ENCODE measurements around the gene TERT.
"Not testable (repeated sequence)": the region's sequence is repeated elsewhere in the genome, so short reads cannot be mapped to it uniquely, and the experiment has no call there.

The TERT gene

DNA sequence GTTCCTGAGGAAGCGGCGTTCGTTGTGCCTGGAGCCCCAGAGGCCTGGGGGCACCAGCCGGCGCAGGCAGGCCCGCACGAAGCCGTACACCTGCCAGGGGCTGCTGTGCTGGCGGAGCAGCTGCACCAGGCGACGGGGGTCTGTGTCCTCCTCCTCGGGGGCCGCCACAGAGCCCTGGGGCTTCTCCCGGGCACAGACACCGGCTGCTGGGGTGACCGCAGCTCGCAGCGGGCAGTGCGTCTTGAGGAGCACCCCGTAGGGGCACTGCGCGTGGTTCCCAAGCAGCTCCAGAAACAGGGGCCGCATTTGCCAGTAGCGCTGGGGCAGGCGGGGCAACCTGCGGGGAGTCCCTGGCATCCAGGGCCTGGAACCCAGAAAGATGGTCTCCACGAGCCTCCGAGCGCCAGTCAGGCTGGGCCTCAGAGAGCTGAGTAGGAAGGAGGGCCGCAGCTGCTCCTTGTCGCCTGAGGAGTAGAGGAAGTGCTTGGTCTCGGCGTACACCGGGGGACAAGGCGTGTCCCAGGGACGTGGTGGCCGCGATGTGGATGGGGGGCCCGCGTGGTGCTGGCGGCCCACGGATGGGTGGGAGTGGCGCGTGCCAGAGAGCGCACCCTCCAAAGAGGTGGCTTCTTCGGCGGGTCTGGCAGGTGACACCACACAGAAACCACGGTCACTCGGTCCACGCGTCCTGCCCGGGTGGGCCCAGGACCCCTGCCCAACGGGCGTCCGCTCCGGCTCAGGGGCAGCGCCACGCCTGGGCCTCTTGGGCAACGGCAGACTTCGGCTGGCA, 1.3 kb downstream of the TERT start:
- DNase-seq: no peak

DNA sequence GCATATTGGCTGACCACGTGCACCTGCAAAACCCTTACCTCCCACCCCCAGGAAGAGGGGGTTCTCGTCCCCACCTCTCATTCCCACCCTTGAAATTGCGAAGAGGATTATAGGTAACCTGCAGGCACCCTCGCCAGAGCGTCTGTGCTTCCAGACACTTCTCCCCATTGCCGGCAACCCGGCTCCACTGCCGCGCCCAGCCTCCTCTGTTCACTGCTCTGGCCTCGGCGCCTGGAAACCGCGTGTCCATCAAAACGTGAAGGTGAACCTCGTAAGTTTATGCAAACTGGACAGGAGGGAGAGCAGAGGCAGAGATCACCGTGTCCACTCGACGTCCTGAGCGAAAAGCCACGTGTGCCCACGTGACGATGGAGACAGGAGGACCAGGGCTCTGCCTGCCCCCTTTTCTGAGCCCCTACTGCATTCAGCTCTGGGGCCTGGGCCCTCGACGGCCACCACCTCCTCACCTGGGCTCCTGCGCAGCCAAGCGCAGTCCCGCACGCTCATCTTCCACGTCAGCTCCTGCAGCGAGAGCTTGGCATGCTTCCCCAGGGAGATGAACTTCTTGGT, 1.9 kb downstream of the TERT start:
- no peak for DNase-seq

DNA sequence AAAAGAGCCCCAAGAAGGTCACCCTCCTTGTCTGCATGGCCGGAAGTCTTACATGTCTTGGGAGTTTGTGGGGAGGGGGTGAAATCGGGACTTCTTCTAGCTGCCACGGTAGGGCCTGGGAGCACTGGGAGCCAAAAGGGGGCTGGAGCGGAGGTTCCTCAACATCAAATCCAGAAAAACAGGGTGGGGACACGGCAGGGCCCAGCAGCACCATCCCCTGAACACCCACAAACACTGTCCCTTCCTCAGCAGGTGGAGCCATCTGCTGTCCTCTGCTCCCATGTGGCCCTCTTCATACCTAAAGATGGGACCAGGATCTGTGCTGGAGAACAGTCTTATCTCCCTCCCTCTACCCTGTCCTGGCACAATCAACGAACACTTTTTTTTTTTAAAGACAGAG, 2.7 kb downstream of the TERT start:
- no peak for DNase-seq

DNA sequence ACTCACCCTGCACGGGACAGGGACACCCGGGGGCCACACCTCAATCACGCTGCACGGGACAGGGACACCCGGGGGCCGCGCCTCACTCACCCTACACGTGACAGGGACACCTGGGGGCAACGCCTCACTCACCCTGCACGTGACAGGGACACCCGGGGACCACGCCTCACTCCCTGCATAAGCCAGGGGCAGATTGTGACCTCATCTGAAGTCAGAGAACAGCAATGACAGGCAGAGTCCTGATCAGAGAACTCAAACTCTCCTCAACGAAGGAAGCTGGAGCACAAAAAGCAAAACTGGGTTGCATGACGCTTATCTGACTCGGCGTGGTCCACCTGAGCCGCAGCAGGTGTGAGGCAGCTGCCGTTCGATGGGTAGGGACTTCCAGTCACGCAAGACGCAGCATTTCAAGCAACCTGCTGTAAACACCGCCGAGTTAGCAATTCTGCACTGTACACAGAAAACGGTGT, 3.2 kb downstream of the TERT start:
- DNase-seq: no peak

DNA sequence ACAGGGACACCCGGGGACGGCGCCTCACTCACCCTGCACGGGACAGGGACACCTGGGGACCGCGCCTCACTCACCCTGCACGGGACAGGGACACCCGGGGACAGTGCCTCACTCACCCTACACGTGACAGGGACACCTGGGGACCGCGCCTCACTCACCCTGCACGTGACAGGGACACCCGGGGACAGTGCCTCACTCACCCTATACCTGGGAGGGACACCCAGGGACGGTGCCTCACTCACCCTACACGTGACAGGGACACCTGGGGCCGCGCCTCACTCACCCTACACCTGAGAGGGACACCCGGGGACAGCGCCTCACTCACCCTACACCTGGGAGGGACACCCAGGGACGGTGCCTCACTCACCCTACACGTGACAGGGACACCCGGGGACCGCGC, 3.9 kb downstream of the TERT start:
- not testable (repeated sequence) for DNase-seq

DNA sequence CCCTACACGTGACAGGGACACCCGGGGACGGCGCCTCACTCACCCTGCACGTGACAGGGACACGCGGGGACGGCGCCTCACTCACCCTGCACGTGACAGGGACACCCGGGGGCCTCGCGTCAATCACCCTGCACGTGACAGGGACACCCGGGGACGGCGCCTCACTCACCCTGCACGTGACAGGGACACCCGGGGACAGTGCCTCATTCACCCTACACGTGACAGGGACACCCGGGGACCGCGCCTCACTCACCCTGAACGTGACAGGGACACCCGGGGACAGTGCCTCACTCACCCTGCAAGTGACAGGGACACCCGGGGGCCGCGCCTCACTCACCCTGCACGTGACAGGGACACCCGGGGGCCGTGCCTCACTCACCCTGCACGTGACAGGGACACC, 5.3 kb downstream of the TERT start:
- DNase-seq: not testable (repeated sequence)

DNA sequence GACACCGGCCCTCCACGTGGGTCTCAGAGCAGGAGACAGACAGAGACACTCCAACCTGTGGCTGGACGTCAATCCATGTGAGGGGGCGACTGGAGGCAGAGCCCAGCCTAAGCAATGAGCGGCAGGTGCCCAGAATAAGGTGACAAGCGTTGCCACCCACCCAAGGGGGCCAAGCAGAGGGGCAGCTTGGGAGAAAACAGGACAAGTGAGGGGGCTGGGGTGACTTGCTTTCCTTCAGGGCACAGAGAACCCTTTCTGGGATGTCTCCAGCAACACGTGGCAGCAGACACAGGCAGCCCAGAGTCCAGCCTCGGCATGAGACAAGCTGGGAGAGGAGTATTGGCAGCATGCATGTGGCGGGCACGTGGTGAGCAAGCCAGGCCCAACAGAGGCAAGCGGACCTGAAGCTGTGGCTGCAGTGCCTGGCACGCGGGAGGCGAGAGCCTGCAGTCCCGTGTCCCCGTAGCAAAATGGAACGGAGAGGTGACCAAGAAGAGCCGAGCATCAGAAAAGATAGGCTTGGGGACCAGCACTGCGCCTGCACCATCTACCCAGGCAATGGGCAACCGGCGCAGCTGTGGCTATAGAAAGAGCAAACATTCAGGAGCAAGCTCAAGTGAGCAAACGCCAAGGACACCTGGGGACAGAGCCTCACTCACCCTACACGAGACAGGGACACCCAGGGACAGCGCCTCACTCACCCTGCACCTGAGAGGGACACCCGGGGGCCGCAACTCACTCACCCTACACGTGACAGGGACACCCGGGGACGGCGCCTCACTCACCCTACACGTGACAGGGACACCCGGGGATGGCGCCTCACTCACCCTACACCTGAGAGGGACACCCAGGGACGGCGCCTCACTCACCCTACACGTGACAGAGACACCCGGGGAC, 6.2 kb downstream of the TERT start:
- no peak for DNase-seq

DNA sequence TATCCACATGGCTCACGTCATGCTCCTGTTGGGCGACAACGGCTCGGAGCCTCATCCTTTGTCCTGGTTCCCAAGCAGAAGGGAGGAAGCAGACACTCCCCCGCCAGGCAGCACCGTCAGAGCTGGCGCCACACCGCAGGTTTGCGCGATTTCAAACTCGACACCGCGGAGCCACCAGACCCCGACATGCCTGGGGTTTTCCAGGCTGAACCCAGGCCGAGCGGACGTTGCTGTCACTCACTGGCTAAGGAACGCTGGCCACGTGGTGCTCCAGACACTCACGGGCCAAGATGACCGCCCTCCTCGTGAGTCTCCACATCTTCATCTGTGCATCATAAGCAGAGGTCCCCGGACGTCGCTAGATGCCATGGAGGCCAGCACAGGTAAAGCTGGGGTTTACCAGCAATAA, 9.0 kb downstream of the TERT start:
- DNase-seq: no peak

DNA sequence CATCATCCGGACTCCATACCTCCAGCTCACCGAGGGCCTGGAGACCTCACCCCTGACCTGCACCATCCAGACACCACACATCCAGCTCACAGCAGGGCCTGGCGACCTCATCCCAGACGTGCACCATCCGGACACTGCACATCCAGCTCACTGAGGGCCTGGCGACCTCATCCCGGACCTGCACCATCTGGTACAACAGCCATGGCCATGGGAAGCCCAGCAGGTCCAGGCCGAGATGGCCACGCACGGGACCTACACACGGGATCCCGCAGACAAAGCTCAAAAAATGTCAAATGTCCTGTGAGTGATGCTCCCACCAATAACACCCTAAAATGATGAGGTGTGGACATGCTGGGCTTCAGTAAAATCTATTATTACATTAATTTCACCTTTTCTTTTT, 9.7 kb downstream of the TERT start:
- no peak for DNase-seq

DNA sequence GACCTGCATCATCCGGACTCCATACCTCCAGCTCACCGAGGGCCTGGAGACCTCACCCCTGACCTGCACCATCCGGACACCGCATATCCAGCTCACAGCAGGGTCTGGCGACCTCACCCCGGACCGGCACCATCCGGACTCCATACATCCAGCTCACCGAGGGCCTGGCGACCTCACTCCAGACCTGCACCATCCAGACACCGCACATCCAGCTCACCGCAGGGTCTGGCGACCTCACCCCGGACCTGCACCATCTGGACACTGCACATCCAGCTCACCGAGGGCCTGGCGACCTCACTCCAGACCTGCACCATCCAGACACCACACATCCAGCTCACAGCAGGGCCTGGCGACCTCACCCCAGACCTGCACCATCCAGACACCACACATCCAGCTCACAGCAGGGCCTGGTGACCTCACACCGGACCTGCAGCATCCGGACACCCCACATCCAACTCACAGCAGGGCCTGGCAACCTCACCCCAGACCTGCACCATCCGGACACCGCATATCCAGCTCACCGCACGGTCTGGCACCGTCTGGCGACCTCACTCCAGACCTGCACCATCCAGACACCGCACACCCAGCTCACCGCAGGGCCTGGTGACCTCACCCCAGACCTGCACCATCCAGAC, 10.4 kb downstream of the TERT start:
- not testable (repeated sequence) for DNase-seq

DNA sequence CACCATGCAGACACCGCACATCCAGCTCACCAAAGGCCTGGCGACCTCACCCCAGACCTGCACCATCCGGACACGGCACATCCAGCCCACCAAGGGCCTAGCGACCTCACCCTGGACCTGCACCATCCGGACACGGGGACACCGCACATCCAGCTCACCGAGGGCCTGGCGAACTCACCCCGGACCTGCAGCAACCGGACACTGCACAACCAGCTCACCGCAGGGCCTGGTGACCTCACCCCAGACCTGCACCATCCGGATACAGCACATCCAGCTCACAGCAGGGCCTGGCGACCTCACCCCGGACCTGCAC, 11.2 kb downstream of the TERT start:
- DNase-seq: not testable (repeated sequence)

DNA sequence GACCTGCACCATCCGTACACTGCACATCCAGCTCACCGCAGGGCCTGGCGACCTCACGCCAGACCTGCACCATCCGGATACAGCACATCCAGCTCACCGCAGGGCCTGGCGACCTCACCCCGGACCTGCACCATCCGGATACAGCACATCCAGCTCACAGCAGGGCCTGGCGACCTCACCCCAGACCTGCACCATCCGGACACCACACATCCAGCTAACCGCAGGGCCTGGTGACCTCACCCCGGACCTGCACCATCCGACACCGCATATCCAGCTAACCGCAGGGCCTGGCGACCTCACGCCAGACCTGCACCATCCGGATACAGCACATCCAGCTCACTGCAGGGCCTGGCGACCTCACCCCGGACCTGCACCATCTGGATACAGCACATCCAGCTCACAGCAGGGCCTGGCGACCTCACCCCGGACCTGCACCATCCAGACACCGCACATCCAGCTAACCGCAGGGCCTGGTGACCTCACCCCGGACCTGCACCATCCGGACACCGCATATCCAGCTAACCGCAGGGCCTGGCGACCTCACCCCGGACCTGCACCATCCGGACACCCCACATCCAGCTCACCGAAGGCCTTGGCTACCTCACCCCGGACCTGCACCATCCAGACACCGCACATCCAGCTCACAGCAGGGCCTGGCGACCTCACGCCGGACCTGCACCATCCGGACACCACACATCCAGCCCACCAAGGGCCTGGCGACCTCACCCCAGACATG, 11.7 kb downstream of the TERT start:
- not testable (repeated sequence) for DNase-seq

DNA sequence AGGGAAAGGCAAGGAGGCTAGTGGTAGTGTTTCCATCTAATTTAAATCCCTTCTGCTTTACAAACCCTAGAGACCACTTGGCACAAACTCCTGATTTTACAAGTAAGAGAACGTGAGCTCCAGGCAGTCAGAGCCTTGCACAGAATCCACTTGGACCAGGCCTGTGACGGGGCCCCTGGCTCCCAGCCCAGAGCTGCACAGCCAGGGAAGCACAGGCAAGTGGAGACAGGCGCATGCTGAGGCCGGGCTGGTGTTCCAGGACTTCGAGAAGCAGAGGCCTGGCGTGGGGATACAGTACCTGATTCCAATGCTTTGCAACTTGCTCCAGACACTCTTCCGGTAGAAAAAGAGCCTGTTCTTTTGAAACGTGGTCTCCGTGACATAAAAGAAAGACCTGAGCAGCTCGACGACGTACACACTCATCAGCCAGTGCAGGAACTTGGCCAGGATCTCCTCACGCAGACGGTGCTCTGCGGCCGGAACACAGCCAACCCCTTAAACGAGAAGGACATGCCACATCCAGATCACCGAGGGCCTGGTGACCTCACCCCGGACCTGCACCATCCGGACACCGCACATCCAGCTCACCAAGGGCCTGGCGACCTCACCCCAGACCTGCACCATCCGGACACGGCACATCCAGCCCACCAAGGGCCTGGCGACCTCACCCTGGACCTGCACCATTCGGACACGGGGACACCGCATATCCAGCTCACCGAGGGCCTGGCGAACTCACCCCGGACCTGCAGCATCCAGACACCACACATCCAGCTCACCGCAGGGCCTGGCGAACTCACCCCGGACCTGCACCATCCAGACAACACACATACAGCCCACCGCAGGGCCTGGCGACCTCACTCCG, 12.5 kb downstream of the TERT start:
- DNase-seq: peak in 1 of 2 experiments; percentile 77

DNA sequence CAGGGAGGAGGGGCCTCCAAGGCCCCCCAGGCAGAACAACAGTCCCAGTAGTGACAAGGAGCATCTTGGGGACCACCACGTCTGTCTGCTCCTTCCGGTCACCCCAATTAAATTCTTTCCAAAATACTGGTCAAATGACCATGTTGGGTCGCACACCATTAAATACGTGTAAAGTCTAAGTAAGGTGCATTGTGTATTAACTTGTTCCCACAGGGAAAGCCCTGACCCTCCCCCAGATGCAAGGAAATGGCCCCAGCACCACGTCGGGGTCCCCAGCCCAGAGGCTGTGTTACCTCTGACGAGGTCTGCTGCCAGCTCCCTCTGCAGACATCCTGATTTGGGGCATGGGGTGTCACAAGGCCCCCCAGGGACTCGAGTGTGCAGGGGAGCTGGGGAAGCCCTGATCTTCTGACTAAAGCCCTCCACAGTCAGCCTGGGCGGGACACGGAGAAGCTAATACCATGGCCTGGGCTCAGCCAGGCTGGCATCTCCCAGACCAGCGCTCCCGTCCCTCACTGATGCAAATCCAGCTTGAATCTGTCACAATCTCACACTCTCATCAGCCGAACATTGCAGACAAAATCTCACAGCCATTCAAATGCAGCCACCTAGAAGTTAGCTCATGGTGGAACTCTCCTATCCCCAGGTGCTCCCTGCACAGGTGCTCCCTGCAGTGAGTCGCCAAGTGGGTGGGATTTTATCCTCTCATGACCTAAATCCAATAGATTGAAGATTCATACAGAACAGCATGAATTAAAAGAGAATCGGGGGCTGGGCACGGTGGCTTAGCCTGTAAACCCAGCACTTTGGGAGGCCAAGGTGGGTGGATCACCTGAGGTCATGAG, 13.6 kb downstream of the TERT start:
- DNase-seq: no peak

DNA sequence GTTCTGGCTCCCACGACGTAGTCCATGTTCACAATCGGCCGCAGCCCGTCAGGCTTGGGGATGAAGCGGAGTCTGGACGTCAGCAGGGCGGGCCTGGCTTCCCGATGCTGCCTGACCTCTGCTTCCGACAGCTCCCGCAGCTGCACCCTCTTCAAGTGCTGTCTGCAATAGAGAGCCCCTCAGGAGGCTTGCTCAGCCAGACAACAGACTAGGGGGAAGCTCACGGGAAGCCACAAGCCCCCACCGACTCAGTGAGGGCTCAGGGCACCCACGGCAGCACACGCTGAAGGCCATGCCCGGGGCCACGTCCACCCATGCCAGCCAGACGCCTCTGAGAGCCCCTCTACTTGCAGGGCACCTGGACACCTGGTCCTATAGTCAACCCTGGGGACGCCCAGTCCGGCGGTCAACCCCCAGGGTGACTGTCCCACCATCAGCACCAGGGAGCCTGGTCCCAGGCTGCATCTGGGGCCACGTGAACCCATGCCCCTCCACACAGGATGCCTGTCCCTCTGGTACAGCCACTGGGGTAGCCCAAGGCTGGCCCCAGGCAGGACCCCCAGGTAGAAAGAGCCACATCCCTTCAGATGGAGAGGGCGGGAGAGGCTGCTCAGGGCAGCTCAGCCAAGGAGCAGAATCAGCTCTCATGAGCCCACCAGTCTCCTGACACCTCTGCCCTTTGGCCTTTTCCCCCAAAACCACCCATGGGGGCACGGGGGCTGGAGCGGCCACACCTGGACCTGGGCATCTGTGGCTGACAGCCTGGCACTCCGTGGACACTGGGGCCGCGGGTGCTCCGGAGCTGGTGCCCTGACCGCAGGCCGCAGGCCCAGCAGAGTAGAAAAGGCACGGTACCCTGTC, 14.5 kb downstream of the TERT start:
- no peak for DNase-seq

DNA sequence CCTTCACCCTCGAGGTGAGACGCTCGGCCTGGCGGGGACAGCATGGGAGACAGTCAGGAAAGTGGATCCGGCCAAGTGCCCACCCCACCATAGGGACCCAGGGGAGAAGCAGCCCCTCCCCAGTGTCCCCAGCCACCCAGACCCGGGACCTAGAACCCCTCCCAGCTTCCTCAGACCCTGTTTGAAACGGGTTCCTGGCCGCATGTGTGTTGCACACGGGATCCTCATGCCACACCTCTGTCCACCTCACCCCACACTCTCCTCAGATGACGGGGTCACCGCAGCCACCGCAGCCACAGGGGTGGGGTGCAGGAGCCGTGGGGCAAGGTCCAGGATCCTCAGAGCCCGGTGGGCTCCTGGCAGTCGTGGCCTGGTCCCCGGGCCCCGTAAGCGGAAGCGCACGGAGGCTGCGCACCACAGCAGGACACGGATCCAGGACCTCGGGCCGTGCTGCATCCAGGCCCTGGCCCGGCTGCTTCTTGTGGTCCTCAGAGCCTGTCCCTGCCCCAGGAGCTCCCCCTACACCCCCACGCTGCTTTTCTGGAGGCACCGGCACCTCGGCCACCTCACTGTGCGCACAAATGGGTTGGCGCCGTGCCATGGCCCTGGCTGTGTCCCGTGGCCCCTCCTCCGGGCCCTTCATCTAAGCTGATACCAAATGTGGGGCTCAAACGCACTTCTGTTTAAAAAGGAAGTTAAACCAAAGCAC, 15.3 kb downstream of the TERT start:
- no peak for DNase-seq

DNA sequence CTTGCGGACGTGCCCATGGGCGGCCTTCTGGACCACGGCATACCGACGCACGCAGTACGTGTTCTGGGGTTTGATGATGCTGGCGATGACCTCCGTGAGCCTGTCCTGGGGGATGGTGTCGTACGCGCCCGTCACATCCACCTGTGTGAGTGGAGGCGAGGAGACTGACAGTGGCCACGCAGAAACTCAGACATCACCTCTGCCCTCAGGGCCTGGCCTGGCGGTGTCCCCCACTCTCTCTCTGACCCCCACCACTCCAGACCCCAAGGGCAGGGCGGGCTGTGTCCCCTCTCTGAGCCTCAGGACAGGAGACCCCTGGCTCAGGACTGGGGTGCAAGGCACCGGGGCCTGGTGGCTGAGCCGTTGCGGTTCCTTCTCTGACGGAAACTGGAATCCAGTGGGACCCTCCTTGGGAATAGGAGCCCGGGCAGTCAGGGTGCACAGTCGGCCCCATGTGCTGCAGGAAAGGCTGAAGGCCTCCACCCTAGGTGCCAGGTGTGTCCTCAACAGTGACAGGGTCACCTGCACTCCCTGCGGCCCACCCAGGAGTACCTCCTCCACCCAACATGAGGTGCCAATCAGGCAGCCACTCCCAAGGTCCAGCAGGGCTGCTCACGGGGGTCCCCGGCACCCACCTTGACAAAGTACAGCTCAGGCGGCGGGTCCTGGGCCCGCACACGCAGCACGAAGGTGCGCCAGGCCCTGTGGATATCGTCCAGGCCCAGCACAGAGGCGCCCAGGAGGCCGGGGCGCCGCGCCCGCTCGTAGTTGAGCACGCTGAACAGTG, 16.0 kb downstream of the TERT start:
- DNase-seq: no peak

DNA sequence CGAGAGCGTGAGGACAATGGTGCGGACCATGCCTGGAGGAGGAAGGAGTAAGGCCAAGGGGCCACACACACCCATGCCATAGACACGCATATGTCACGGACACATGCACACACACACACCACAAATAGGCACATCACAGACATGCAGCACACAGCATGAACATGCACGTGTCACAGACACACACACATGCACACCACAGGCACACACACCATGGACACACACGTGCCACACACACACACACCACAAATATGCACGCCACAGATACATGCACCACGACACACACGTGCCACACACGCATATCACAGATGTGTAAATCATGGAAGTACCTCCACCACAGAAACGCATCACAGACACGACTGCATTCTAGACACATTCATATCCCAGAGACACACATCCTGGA, 16.7 kb downstream of the TERT start:
- DNase-seq: no peak

Measured in NCI-H446 (cell line).